Amniotic stem cell (primary cell): ENCODE measurements around the gene UNCX.

Experiments
- DNase-seq: peaks from one replicate; lab custom pipeline; 2025; lab: John Stamatoyannopoulos, UW

UNCX gene

DNA sequence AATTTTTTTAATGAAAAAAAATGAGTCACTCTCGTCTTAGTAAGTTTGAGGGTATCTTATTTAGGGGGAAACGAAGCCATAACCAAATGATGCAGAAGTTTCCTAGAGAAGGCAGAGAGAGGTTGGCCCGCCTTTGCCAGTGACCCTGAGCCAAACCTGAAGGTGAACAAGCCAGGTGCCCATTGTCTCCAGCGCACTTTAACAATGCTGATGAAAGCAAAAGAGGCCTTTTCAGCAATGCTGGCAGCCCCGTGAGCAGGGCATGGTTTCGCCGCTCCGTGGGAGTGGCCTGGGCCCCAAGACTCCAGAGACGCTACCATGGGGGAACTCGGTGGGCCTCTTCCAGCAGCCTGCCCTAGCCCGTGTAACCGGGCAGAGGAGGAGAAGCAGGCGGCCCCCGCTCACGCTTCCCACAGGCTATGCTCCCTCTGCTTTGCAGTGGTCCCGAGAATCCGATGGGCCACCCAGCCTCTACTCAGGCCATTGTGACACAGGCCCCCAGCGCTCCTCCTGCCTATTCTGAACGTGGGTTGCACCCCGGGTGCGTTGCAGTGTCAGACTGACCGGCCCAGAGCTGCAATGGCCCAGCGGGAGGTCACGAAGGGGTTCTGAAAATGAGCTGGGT is 14.0 kb upstream of the UNCX start:
- DNase-seq, result no peak

DNA sequence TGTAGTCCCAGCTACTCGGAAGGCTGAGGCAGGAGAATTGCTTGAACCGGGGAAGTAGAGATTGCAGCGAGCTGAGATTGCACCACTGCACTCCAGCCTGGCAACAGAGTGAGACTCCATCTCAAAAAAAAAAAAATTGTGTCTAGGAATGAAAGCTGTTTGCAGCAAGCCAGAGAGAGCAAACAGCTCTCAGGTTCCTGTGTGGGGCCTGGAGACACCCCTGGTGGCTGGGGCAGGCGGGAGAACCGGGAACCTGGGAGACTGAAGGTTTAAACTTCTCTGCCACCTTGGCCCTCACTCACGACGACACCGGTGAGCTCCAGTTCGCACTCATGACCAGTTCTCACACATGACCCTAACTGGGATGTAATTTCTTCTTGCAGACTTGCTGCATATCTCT is 13.2 kb upstream of the UNCX start:
- no peak for DNase-seq

- DNase-seq, result no peak
Measured at GRCh38 chr7:1220000-1220726, 12.5 kb upstream of the UNCX start.

DNA sequence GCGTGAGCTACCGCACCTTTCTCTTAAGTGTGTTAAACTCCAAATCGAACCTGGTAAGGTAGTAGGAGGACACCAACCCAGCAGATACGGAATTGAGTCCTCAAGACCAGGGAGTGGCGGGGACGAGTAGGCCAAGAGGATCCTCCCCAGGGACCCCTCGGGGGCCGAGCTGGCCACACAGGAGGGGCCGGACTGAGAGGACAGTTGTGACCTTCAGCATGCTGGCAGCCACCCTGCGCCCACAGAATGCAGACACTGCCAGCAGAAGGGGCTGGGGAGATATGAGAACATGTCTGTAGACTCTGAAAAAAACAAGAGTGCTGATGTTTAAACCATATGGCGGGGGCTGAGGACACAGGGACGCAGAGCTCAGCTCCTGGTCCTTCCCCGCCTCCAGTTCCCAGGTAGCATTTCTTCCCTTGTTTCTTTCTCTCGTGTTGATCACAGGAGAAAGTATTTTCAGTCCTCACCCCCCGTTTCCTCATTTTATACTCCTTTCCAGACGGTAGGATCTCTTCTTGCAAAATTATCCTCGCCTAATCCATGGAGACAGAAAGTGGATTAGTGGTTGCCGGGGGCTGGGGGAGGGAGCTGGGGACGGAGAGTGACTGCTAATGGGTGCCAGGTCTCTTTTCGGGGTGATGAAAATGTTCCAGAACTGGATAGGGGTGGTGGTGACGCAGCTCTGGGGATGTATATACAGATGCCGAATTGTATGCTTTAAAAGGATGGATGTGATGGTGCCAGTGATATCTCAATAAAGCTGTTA is 11.5 kb upstream of the UNCX start:
- DNase-seq, result no peak

DNA sequence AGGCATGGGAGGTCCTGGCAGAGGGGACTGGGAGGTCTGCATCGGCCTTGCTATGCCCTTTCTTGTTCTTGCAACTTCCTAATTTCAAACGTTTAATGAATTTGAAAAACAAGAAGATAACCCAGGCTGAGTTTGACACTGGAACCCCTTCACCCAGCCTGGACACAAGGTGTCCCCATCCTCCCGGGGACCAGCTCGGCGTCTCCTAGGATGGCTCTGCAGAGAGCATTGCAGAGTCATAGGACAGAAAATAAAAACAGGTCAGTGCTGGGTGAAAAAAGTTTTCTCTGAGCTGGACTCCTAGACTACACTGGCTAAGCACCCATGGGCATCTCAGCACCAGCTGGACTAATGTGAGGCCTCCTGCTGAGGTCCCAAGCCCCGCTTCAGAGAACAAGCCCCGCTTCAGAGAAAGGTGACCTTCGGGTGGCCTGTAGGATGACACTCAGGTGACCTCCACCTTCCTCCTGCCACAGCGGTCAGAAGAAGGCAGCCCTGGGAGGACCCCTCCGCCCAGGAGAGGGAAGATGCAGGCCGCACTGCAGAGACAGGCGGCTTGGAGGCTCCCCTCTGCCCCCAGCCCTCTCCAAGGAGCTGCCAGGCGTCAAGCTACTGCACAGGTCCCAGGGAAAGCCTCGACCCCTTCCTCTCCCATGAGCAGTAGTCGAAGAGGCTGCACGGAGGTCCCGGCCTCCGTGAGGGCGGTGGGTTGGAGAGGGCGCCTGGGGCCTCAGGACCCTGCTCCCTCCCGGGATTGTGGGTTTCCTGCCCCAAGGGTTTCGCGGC is 9.3 kb upstream of the UNCX start:
- no peak for DNase-seq

DNA sequence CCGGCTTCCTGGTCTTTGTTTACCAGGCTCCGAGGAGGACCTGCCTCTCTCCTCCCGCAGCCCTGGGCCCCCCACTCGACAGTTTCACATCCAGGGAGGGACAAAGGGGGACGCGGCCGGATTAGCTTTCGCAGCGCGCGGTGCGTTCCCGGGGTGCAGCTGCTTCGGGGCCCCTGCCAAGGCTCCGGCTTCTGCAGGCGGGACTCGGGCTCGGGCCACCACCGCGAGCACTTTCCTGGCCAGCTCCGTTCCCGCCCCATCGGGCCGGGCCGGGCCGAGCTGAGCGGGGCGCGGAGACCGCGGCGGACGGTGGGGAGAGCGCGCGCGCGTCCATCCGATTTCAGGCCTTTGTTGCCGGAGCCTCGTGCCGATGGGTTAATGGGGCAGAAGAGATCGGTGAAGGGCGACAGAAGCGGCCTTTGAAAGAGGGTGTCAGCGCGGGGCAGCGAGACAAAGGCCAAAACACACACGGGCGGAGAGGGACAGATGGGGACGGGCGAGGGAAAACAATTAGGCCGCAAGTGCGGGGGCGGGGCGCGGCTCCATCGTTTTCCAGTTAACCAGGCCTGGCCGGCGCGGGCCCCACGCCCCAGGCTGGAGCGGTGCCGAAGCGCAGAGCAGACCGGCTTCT is 8.5 kb upstream of the UNCX start:
- DNase-seq, result no peak

DNA sequence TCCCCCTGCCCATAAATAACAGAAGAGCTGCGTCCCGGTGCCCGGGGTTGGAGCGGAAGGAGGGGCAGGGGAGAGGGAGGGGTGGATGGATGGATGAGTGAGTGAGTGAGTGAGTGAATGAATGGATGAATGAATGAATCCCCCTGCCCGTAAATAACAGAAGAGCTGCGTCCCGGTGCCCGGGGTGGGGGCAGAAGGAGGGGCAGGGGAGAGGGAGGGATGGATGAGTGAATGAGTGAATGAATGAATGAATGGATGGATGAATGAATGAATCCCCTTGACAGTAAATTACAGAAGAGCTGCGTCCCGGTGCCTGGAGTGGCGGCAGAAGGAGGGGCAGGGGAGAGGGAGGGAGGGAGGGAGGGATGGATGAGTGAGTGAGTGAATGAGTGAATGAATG is 7.6 kb upstream of the UNCX start:
- DNase-seq, result no peak

- no peak for DNase-seq
Measured at GRCh38 chr7:1225441-1226185, 7.1 kb upstream of the UNCX start.

DNA sequence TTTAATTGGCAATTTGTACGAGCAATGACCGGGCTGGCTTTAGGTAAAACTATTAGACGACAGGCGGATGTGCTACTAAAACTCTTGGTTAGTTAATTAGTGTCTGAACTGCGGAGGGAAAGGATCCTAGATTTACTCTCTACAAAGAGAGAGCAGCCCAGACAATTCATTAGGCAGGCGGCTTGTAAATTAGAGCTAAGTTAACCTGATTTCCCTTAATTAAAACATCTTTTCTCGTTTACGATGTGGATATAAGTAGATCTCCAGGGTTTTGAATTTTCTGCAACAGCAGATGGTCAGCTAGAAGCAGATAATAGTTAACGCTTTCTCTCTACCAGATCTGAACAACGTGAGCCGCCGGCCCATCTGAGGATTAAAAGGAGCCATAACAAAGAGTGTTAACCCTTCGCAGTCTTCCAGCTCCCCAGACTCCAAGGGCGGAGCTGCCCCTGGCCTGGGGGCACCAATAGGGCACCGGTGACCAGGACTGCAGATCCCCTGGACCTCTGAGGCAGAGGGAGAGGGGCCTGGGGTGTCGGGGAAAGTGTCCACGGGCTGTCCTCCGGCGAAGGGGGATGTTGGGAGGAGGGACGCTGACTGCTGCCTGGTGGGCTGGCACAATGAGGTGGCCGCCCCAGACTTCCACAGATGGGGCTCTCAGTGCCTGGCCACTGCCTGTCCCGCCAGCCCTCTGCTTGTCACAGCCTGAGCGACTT is 6.3 kb upstream of the UNCX start:
- no peak for DNase-seq

DNA sequence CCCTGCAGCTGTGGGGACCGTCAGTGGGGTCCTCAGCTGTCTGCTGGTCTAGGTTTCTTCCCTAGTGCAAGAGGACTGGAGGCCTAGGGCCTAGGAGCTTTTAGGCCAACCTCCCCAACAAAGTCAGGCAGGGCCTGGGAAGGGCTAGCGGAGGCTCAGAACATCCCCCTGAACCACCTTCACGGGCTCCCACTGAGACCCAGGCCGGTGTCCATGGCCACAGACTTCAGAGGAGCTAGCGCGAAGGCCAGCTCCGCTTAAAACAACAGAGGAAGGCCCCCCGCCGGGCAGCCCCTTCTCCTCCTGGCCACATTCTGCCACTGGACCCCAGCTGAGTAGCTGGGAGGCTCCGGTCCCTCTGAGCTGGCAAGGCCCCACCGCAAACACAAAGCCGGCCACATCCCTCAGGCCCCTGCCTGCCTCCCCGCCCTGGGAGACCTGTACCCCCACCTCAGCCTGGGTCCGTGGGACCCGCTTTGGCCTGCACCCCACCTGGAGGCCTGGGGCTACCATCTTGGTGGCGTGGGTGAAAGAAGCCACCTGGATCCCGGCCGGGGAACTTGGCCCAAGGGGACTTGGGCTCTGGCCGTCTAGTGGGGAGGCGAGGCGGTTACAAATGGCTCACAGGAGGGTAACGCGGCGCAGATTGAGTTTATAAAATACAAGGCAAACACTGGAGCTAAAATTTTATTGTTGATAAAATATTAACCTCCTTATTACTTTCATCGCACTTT is 5.4 kb upstream of the UNCX start:
- DNase-seq, result no peak

GRCh38 chr7:1227814-1228544 is 4.7 kb upstream of the UNCX start:
- no peak for DNase-seq

- DNase-seq, result no peak
Measured at GRCh38 chr7:1228545-1229201, 4.0 kb upstream of the UNCX start.

GRCh38 chr7:1229202-1229947 is 3.3 kb upstream of the UNCX start:
- no peak for DNase-seq

DNA sequence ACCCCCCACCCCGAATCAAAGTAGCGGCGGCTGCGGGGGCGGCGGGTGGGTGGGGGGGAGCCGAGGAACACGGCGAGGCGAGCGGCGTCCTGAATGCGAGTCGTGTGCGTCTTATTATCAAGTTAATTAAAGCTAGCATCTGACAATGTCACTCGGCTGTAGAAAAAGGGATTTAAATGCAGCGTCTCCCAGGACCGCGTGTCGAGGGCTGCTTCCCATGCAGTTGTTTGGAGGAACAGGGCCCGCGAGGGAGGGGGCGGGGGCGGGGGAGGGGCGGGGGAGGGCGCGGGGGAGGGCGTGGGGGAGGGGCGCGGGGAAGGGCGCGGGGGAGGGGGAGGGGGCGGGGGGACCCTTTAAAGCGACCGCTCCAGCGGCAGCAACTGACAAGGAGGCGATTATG is 2.7 kb upstream of the UNCX start:
- DNase-seq, result no peak

DNA sequence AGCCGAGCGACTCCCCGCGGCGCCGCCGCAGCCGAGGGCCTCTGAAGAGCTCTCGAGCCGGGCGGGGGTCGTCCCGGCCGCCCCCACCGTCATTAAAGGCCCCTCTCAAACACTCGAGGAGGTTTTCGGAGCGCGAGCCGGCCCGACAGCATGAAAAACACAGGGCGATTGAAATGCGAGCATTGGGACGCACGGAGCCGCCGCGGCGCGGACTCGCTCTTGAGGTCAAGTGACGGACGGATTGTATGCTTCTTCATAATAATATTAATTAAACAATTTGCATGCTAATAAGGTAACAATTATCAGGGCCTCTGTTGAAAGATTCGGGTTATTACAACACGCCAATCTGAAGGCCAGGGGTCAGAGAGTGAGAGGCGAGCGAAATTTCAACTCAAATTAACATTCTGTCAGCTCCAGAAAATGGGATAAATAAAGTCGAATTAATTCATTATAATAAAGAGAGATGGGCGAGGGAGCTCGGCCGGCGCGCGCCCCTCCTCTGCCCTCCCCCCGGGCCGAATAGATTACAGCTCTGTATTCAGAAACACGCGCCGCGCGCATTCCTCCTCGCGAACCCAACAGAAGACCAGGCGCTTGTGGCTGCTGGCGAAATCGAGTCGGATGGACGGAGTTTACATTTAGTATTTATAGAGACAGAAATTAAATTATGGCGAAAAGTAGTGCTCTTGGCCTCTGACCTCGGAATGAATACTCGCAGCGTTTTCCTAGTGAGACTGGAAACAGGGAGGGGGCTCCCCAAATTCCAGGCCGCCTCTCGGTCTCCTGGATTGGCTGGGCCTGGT is 2.1 kb upstream of the UNCX start:
- no peak for DNase-seq

DNA sequence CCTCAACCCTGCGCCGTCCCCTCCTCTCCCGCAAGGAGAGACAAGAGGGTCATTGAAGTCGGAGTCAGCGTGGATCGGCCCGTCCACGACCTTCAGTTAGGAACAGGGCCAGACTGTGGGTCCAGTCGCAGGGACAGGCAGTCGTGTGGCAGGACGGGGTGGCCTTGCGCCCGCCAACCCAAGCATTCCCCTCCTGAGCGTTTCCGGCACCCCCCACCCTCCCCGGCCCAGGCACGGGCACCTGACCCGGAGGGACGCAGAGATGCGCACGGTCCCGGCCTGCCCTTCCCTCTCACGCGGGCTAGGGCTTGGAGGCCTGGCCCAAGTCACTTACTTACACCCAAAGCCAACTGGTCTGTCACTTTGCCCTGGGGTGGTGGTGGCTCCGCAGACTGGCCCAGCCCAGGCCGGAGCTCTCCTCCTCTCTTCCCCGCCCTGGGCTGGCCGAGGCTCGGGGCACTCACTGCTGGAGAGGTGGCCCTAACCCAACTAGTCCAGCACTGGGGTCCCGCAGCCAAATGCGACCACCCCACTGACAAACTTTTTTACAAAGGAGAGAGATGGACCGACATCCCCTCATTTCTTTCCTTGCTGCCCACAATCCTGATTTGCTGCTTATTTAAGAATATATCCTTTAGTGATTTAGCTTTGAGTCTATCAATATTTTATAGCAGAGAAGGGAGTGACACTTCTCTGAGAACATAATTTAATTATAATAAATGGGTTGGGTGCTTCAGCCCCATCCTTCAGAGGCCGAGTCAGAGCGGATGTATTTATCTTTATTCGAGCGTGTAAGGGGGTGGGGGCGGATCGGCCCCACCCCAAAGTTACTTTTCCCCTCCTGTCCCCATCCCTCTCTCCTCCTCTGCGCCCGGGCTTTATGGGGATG is 1.2 kb upstream of the UNCX start:
- no peak for DNase-seq
